GM10266 (cell line): ENCODE measurements around the gene HK3.

Source experiments
- DNase-seq: peaks from one replicate; pipeline ENCODE4 v3.0.0; 2012; ENCODE audit errors: extremely low spot score
- TF ChIP-seq, protein P1 (sequence below): IDR thresholded peaks from 2 replicates; pipeline ENCODE4 v1.5.1; 2012; ENCODE audit warnings: mild to moderate bottlenecking, low read depth; ENCODE audit not compliant: control insufficient read depth, insufficient read depth; ENCODE audit errors: missing control alignments

Gene HK3

DNA sequence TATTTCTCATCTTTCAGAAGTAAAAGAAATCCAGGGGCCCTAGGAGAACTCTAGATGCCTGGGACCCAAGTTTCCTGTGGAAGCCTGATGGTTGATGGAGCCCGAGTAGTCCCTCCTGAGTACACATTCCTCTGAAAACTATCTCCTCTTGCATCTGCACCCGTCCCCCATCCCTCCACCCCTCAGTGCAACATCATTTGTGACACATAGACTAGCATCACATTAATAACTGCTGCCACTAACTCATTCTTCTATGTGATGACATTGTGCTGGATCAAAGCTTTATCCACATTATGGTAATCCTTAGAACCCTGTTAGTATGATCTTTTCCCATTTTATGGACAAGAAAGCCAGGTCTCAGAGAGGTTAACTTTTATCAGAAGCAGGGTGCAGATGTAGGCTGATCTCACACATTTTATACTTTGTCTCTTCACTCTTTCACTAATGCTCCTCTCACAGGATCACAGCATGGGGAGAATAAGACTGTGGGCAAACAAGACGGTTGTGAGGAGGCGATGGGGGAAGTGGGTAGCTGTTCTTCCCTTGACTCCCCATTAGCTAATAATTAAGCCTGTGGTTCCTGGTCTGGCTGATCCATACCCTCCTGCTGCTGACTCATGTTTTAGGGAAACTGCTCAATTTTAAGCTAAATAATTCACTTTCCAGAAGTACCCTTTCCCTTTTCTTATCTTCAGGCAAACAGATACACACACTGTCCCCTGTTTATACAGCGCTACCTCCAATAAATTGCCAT lies 3.9 kb upstream of the HK3 start:
- TF ChIP-seq, protein P1, sequence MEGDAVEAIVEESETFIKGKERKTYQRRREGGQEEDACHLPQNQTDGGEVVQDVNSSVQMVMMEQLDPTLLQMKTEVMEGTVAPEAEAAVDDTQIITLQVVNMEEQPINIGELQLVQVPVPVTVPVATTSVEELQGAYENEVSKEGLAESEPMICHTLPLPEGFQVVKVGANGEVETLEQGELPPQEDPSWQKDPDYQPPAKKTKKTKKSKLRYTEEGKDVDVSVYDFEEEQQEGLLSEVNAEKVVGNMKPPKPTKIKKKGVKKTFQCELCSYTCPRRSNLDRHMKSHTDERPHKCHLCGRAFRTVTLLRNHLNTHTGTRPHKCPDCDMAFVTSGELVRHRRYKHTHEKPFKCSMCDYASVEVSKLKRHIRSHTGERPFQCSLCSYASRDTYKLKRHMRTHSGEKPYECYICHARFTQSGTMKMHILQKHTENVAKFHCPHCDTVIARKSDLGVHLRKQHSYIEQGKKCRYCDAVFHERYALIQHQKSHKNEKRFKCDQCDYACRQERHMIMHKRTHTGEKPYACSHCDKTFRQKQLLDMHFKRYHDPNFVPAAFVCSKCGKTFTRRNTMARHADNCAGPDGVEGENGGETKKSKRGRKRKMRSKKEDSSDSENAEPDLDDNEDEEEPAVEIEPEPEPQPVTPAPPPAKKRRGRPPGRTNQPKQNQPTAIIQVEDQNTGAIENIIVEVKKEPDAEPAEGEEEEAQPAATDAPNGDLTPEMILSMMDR: no peak
- DNase-seq: no peak

DNA sequence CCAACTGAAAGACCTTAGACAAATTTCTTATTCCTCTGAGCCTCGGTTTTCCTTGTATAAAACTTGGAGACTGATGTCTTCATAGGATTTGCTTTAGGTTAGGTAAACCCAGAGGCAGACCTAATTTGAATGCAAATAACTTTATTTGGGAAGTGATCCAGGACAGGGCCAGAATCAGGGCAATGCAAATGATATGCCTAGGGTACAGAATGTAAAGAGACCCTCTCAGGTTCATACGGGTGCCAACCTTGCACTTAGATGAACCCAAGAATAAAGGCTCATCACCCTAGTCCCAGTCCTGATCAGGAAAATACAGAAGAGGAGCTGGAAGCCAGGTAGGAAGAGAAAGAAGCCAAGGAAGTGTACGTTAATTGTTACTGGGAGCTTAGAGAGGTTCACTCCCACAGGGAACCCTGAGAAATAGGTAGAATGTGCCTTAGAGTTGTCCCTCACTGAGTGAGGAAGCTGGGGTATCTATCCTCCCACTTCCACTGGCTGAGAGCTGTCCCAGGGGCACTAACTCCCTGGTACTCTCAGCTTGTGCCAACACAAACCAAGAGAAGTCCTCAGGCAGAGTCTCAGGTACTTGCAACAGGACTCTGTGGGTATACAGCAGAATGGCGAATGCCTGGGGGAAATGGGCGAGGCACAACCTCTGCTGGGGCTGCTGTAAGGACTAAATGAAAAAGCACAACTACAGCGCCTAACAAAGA lies 3.1 kb upstream of the HK3 start:
- TF ChIP-seq, protein P1: no peak
- DNase-seq: no peak

DNA sequence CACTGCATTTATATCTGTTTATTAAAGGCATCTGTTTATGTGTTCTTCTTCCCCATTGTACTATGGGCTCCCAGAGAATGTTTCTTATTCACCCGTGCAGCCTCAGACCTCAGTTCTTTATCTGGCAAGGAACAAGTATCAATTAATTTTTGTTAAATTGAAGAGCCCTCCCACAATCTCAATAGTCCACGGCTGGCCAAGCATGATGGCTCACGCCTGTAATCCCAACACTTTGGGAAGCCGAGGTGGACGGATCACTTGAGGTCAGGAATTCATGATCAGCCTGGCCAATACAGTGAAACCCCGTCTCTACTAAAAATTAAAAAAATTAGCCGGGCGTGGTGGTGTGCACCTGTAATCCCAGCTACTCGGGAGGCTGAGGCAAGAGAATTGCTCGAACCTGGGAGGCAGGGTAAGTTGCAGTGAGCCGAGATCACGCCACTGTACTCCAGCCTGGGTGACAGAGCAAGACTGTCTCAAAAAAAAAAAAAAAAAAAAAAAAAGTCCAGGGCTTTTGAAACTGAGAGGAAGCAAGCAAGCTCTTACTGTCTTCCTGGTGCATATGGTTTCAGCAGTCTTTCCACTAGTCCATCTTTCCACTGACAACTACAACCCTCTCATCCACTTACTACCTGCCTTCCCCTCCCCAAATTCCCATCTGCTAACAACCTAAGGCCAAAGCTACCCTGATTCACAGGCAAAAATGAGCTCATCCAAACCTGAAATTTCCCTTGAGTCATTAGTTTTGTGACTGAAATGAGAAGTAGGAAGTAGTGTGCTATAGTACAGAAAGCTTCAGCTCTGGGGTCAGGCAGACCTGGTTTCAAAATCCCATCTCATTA lies 2.3 kb upstream of the HK3 start:
- DNase-seq: peak; percentile 57
- TF ChIP-seq, protein P1: no peak

DNA sequence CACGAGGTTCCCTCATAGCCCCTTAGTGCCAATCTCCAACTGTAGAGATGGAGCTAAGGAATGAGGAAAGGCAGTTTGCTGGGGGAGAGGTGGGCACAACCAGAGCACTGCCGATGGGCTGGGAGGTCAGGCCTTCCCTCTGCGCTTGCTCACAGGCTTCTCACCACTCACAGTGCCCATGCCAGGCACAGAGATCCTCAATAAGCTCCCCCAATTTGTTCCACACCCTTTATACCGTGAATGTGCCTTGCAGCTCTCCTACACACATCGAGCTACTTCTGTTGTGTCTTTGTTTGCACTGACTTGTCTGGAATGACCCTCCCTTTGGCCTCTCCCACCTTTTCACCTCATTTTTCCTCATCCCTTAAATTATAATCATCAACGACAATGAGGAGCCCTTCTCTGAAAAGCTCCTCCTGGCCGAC lies 1.6 kb upstream of the HK3 start:
- TF ChIP-seq, protein P1: no peak
- DNase-seq: no peak

DNA sequence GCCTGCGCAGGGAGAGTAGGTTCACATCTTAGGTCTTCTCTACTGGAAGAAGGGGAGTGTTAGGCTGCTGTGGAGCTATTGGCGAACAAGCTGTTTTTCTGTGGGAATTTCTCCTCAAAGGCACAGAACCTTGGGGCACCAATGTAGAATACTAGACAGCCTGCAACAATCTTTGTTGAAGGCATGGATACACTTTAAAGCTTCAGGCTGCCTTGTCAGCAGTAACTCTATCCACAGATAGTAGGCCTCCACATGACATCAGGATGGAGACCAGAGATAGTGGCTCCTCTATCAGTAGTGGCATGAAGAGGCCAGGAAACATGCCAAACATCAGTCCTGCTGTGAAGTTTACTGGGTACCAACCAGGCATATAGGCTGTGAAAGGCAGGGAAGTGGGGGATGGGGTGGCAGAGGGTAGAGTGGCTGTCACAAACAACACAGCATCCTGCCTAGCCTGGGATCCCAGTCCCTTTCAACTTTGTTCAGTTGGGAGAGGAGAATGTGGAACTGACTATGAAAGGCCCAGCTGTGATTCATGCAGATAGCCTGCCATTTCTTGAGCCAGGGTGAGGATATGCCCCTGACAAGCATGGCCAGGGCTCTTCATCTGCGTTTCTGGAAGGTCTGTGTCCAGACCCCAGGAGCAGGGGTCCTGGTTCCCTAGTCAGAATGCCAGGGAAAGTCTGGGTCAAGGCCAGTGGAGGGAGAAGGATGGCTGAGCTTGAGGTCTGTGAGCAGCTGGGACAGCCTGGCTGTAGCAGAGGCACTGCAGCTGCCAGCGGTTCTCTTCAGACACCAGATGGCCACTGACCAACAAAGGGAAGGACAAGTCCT lies 1.0 kb upstream of the HK3 start:
- TF ChIP-seq, protein P1: no peak
- DNase-seq: no peak

DNA sequence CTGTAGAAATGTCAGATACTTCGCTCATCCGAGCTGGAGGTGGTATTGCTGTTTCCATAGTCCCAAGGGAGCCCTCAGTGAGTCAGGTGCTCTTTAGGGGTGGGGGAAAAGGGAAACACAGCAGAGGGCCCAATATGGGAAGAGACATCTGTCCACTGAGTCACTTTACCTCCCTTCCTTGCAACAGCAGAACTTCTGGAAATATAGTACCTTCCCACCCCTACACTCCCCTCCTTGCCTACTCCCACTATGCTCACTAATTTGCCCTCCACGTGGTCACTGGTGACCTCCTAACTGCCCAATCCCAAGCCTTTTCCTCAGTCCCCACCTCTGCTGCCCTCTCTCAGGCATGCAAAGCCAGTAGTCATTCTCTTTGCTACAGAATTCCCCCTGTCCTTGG lies 1.9 kb downstream of the HK3 start:
- TF ChIP-seq, protein P1: no peak
- no peak for DNase-seq
